ENCODE results near the gene RAPGEF1.
A peak's percentile ranks its signal among the peaks of the same experiment; 100 is the strongest.

RAPGEF1 gene

GRCh38 chr9:131583836-131584555, 155.9 kb downstream of the RAPGEF1 start:
- in situ Hi-C loops (cut with HindIII; ENCODE audit: low pct_unique_long_range_greater_than_20kb, low sequenced_read_pairs) = no loop called here
- TF ChIP-seq JUND (IDR thresholded peaks at IDR 0.05; ENCODE audit: low read depth) = no peak

DNA sequence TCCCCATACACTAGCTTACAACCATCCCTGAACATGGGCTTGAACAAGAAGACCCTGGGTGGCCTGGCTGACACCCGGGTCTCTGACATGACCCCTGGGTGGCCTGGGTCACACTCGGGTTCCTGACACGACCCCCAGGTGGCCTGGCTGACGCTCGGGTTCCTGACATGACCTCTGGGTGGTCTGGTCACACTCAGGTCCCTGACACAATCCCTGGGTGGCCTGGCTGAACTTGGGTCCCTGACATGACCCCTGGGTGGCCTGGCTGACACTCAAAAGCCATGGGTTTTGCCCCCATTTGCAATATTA, 156.6 kb downstream of the RAPGEF1 start:
- in situ Hi-C loops (cut with HindIII; ENCODE audit: low pct_unique_long_range_greater_than_20kb, low sequenced_read_pairs) = no loop called here

More at GRCh38 chr9:131583836-131584555, 155.9 kb downstream of the RAPGEF1 start:
- no peak for DNase-seq (ENCODE audit: low read depth in 1 of 2, low spot score in 1 of 2)

GRCh38 chr9:131582466-131583336, 157.2 kb downstream of the RAPGEF1 start:
- in situ Hi-C loops (cut with HindIII; ENCODE audit: low pct_unique_long_range_greater_than_20kb, low sequenced_read_pairs) = no loop called here

More for the DNA sequence above, 156.6 kb downstream of the RAPGEF1 start:
- DNase-seq (ENCODE audit: low read depth in 1 of 2, low spot score in 1 of 2) = no peak
- TF ChIP-seq JUND (IDR thresholded peaks at IDR 0.05; ENCODE audit: low read depth) = no peak

GRCh38 chr9:131582056-131582455, 157.8 kb downstream of the RAPGEF1 start:
- in situ Hi-C loops (cut with HindIII; ENCODE audit: low pct_unique_long_range_greater_than_20kb, low sequenced_read_pairs) = no loop called here
- TF ChIP-seq JUND (IDR thresholded peaks at IDR 0.05; ENCODE audit: low read depth) = no peak
- no peak for DNase-seq (ENCODE audit: low read depth in 1 of 2, low spot score in 1 of 2)

More at GRCh38 chr9:131582466-131583336, 157.2 kb downstream of the RAPGEF1 start:
- DNase-seq (ENCODE audit: low read depth in 1 of 2, low spot score in 1 of 2) = no peak
- TF ChIP-seq JUND (IDR thresholded peaks at IDR 0.05; ENCODE audit: low read depth) = no peak

GRCh38 chr9:131580358-131580757, 159.5 kb downstream of the RAPGEF1 start:
- in situ Hi-C loops (cut with HindIII; ENCODE audit: low pct_unique_long_range_greater_than_20kb, low sequenced_read_pairs) = no loop called here
- DNase-seq (ENCODE audit: low read depth in 1 of 2, low spot score in 1 of 2) = peak in 1 of 2 experiments; percentile 22
- TF ChIP-seq JUND (IDR thresholded peaks at IDR 0.05; ENCODE audit: low read depth) = no peak

- in situ Hi-C loops (cut with HindIII; ENCODE audit: low pct_unique_long_range_greater_than_20kb, low sequenced_read_pairs) = no loop called here
Measured at GRCh38 chr9:131579789-131580211, 160.1 kb downstream of the RAPGEF1 start.

DNA sequence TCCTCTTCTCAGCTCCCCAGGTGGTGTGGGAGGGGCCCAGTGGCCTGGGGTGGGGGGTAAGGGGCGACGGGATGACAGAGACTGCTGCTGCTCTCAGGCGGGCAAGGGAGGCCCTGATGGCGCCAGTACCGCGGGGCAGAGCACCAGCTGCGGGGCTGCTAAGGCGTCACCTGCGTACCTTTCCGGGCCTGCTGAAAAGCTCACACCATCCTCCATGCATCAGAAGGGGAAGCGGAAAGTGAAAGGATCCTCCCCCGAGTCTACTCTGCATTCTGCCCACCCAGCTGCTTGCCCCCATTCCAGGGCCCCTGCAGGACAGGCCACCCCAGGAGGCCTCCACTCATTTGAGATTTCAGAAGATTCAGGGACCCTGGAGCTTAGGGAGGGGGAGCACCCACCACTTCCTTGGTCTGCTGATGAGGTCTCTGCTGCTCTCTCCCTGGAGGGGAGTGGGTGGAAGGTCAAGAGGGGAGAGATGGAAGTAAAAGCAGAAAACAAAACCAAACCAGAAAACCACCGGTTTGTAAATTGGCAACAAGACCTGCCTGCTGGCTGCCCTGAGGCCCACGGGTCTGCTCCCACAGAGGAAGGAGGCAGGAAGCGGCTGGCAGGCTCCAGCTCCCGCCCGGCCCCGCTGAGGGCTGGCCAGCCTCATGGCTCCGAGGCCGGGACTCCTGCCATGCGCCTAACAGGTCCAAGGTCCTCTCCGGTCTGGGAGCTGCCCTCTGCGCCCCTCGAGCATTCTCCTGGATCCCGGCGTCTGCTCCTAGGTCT, 161.0 kb downstream of the RAPGEF1 start:
- TF ChIP-seq JUND (IDR thresholded peaks at IDR 0.05; ENCODE audit: low read depth) = no peak
- no peak for DNase-seq (ENCODE audit: low read depth in 1 of 2, low spot score in 1 of 2)
- in situ Hi-C loops (cut with HindIII; ENCODE audit: low pct_unique_long_range_greater_than_20kb, low sequenced_read_pairs) = no loop called here

More at GRCh38 chr9:131579789-131580211, 160.1 kb downstream of the RAPGEF1 start:
- no peak for DNase-seq (ENCODE audit: low read depth in 1 of 2, low spot score in 1 of 2)
- no peak for TF ChIP-seq JUND (IDR thresholded peaks at IDR 0.05; ENCODE audit: low read depth)

DNA sequence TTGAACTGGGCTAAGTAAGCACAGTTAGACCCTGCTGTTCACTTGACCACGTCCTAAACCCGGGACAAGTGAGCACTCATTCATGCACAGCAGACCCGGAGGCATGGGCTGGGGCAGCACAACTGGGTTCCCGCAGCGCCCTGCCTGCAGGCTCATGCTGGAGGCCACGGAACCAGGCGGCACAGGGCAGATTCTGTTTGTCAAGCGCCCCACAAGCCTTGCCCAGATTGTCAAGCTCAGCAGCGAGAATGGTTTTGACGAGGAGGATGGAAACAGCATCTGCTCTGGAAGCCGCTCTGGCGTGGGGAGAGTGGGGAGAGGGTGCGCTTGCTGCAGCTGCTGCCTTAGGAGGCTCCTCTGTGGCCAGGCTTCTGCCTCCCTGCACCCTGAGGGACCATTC, 161.9 kb downstream of the RAPGEF1 start:
- no peak for TF ChIP-seq JUND (IDR thresholded peaks at IDR 0.05; ENCODE audit: low read depth)
- in situ Hi-C loops (cut with HindIII; ENCODE audit: low pct_unique_long_range_greater_than_20kb, low sequenced_read_pairs) = no loop called here
- no peak for DNase-seq (ENCODE audit: low read depth in 1 of 2, low spot score in 1 of 2)

DNA sequence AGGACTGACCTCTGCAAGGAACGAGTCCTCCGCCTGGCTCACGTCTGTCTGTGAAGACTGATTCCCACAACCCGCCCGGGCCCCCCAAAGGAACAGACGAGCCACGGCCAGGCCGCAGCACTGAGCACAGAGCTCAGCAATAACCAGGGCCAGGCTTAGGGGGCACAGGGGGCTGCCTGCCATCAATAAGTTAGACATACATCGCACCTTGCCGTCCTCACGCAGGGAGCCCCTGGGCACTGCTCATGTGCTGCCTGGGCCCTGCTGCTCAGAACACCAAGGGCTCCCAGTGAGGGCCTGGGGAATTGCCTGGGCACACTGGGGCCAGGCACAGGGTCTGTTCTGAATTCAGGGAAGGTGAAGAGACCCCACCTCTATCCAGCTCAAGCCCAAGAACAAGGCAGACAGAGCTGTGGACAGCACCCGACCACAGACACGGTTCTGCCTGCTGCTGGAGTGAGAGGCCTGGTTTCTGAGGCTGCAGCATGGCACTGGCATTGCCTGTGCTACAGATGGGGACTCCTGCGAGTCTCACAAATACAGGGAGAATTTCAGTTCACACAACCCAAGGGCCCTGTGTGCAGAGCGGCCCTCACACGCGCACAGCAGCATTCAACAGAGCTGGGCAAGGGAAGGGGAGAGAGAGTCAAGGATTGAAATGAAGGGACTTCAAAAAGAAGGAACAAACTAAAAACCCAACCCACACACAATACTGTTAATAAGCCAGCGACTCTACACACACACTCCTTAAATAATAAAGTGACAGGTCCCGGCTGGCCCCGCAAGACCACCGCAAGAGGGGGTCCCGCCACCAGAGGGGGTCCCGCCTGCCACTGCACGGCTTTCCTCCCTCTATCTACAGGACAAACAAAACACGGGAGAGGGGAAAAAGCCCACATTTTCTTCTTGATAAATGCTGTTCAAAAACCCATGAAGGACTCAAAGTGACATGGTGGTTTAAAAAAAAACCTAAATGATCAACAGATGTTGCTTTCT, 162.6 kb downstream of the RAPGEF1 start:
- in situ Hi-C loops (cut with HindIII; ENCODE audit: low pct_unique_long_range_greater_than_20kb, low sequenced_read_pairs) = no loop called here
- DNase-seq (ENCODE audit: low read depth in 1 of 2, low spot score in 1 of 2) = no peak
- no peak for TF ChIP-seq JUND (IDR thresholded peaks at IDR 0.05; ENCODE audit: low read depth)

GRCh38 chr9:131575946-131576853, 163.7 kb downstream of the RAPGEF1 start:
- in situ Hi-C loops (cut with HindIII; ENCODE audit: low pct_unique_long_range_greater_than_20kb, low sequenced_read_pairs) = no loop called here
- DNase-seq (ENCODE audit: low read depth in 1 of 2, low spot score in 1 of 2) = no peak
- no peak for TF ChIP-seq JUND (IDR thresholded peaks at IDR 0.05; ENCODE audit: low read depth)

All from T47D (cell line).